ENCODE data around the gene LGI2. TPM values are rescaled to one million over a fixed set of nuclear protein-coding genes. Genes with fewer than 3 reads are reported as not detected.

LGI2 gene
- total and polyA plus RNA-seq, 2 of the 8 experiments (the other 6 are each of a cell fraction or from before 2014, with no cell fraction given) = 2.3 to 4.0 TPM

DNA sequence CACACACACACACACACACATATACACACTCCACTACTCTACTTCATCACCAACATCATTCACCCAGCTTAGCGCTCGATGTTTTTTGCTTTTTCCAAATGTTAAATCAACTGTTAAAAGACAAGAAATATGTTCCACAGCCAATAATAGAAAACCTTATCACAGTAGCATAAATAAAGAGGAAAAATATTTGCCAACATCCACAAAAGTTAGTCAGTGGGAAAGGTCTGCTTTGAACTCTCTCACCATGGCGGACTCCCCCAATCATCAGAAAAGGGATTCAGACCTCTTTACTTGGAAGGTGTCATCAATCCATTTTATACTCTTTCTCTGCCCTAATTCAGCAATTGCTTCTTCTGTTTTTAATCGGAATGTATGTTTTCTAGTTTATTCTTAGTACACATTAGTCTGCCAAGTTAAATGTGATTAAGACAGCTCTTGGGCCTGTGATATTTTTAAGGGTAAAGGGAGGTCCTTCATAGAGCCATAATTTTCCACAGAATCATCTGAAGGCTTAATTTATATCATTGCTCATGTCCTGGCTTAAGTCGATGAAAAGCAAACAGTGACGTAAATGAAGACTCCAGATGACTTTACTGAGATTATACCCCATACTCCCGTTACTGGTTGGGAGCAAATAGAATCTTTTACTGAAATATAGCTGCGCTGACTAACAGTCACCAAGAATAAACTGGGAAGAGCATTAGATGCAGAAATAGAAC, 29.7 kb upstream of the LGI2 start (continued):
- TF ChIP-seq CTBP2 (IDR thresholded peaks at IDR 0.05; ENCODE audit: borderline replicate concordance, insufficient read depth, insufficient read length, low read length) = no peak

Measured in H1 (cell line).